ENCODE results near the gene APMAP. TPM values are rescaled to one million over a fixed set of nuclear protein-coding genes. Genes with fewer than 3 reads are reported as not detected.
"Not testable (repeated sequence)": the region's sequence is repeated elsewhere in the genome, so short reads cannot be mapped to it uniquely, and the experiment has no call there.

Gene APMAP
- polyA plus RNA-seq, 1 of the 3 experiments (the other 2 are of a cell fraction), result 107 TPM

DNA sequence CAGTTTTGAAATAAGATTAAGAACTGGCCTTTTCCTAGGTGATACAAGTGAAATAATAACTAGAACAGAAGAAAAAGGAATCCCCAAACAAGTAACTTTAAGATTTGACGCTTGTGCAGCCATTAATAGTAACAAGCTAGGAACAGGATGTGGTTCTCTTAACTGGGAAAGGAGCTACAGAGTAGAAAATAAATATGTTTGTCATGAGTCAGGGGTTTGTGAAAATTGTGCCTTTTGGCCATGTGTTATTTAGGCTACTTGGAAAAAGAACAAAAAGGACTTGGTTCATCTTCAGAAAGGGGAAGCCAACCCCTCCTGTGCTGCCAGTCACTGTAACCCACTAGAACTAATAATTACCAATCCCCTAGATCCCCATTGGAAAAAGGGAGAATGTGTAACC lies 60.7 kb downstream of the APMAP start:
- H3K4me1 ChIP-seq (ENCODE audit: control insufficient read depth in 1 of 2, insufficient read depth in 2 of 2, low read depth in 1 of 2, low read length in 1 of 2); H4K20me1 ChIP-seq (ENCODE audit: insufficient read depth); H3K4me2 ChIP-seq; H3K79me2 ChIP-seq (ENCODE audit: insufficient read depth); H3K9me2 ChIP-seq; POLR2A ChIA-PET; H3F3A ChIP-seq (replicated peaks; ENCODE audit: insufficient read depth); H3K9me3 ChIP-seq; H3K27ac ChIP-seq (ENCODE audit: low read depth in 2 of 2, low read length in 1 of 2); H3K9ac ChIP-seq; H3K27me3 ChIP-seq (ENCODE audit: insufficient read depth); DNase-seq; H3K4me3 ChIP-seq (ENCODE audit: low read depth in 2 of 2, low read length in 1 of 2); H3K36me3 ChIP-seq (replicated peaks in 1 of 2; ENCODE audit: control insufficient read depth in 1 of 2, insufficient read depth in 2 of 2, low read length in 1 of 2): not testable (repeated sequence)
- WGBS (ENCODE audit: low lambda C conversion rate), result 47% methylated on average over 1 of the region's 1 CpG
- CTCF ChIA-PET, result interaction anchor here (0.6 to 3.0 kb wide), 4 partner anchors 12 to 22 kb away, joined by 3 to 13 read pairs (median 3); no protein-coding TSS in a partner anchor
- H2AFZ ChIP-seq (ENCODE audit: low read depth), result peak overlapping the region; percentile 17; the same call in 1 of the 2 replicates

DNA sequence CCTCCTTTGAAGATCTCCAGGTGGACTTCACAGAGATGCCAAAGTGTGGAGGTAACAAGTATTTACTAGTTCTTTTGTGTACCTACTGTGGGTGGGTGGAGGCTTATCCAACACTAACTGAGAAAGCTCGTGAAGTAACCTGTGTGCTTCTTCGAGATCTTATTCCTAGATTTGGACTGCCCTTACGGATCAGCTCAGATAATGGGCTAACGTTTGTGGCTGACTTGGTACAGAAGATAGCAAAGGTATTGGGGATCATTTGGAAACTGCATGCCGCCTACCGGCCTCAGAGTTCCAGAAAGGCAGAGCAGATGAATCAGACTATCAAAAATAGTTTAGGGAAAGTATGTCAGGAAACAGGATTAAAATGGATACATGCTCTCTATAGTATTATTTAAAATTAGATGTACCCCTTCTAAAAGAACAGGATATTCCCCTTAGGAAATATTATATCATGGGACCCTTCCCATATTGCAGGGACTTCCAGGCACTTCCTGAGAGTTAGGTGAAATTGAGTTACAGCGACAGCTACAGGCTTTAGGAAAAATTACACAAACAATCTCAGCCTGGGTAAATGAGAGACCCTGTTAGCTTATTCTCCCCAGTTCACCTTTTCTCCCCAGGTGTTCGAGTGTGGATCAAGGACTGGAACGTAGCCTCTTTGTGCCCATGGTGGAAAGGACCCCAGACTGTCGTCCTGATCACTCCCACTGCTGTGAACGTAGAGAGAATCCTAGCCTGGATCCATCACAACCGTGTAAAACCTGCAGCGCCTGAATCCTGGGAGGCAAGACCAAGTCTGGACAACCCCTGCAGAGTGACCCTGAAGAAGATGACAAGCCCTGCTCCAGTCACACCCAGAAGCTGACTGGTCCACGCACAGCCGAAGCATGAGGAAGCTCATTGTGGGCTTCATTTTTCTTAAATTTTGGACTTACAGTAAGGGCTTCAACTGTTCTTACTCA lies 61.5 kb downstream of the APMAP start:
- H3K27me3 ChIP-seq (ENCODE audit: insufficient read depth); H4K20me1 ChIP-seq (ENCODE audit: insufficient read depth); H3K9ac ChIP-seq; H3K9me2 ChIP-seq; H3K4me3 ChIP-seq (ENCODE audit: low read depth in 2 of 2, low read length in 1 of 2); H3K36me3 ChIP-seq (replicated peaks in 1 of 2; ENCODE audit: control insufficient read depth in 1 of 2, insufficient read depth in 2 of 2, low read length in 1 of 2); DNase-seq; POLR2A ChIA-PET; H3K4me1 ChIP-seq (ENCODE audit: control insufficient read depth in 1 of 2, insufficient read depth in 2 of 2, low read depth in 1 of 2, low read length in 1 of 2); H3K79me2 ChIP-seq (ENCODE audit: insufficient read depth); H3K4me2 ChIP-seq; H3K27ac ChIP-seq (ENCODE audit: low read depth in 2 of 2, low read length in 1 of 2); H3F3A ChIP-seq (replicated peaks; ENCODE audit: insufficient read depth); H3K9me3 ChIP-seq: not testable (repeated sequence)
- CTCF ChIA-PET, result interaction anchor here (0.6 to 3.0 kb wide), 9 partner anchors 11 to 149 kb away, joined by 3 to 13 read pairs (median 3); no protein-coding TSS in a partner anchor
- TF ChIP-seq, protein P1, sequence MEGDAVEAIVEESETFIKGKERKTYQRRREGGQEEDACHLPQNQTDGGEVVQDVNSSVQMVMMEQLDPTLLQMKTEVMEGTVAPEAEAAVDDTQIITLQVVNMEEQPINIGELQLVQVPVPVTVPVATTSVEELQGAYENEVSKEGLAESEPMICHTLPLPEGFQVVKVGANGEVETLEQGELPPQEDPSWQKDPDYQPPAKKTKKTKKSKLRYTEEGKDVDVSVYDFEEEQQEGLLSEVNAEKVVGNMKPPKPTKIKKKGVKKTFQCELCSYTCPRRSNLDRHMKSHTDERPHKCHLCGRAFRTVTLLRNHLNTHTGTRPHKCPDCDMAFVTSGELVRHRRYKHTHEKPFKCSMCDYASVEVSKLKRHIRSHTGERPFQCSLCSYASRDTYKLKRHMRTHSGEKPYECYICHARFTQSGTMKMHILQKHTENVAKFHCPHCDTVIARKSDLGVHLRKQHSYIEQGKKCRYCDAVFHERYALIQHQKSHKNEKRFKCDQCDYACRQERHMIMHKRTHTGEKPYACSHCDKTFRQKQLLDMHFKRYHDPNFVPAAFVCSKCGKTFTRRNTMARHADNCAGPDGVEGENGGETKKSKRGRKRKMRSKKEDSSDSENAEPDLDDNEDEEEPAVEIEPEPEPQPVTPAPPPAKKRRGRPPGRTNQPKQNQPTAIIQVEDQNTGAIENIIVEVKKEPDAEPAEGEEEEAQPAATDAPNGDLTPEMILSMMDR (IDR thresholded peaks at IDR 0.05), result peak; percentile 61
- 45% methylated on average over 14 of the region's 15 CpGs for WGBS (ENCODE audit: low lambda C conversion rate)
- H2AFZ ChIP-seq (ENCODE audit: low read depth), result peak overlapping the region; percentile 17; the same call in 1 of the 2 replicates

DNA sequence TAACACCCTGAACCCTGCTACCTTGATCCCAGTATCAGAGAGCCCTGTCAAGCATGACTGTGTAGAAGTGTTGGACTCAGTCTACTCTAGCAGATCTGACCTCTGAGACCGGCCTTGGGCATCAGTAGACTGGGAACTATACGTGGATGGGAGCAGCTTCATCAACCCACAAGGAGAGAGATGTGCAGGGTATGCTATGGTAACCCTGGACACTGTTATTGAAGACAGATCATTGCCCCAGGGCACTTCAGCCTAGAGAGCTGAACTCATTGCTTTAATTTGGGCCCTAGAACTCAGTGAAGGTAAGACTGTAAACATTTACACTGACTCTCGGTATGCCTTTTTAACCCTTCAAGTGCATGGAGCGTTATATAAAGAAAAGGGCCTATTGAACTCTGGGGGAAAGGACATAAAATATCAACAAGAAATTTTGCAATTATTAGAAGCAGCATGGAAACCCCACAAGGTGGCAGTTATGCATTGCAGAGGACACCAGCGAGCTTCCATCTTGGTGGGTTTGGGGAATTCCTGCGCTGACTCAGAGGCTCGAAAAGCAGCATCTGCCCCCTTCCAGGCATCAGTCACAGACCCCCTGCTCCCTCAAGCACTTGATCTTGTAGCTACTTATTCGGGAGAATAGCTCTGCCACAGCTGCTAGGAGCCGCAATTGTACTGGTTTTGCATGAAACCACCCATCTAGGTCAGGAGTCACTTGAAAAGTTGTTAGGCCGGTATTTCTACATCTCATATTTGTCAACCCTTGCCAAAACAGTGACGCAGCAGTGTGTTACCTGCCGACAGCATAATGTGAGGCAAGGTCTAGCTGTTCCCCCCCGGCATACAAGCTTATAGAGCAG lies 62.5 kb downstream of the APMAP start:
- not testable (repeated sequence) for H3K9ac ChIP-seq; H4K20me1 ChIP-seq (ENCODE audit: insufficient read depth)

DNA sequence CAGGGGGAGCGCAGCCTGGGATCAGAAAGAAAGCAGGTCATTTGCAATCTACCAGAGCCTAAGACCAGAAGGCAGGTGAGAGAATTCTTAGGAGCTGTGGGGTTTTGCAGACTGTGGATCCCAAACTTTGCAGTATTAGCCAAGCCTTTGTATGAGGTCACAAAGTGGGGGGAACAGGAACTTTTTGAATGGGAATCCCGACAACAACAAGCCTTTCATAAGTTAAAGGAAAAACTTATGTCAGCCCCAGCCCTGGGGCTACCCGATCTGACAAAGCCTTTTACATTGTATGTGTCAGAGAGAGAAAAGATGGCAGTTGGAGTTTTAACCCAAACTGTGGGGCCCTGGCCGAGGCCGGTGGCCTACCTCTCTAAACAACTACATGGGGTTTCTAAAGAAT lies 63.3 kb downstream of the APMAP start:
- WGBS (ENCODE audit: low lambda C conversion rate), result 12% methylated on average over 5 of the region's 5 CpGs
- H3F3A ChIP-seq (replicated peaks; ENCODE audit: insufficient read depth); POLR2A ChIA-PET; H3K9me3 ChIP-seq; H2AFZ ChIP-seq (ENCODE audit: low read depth); H3K4me2 ChIP-seq; H3K27me3 ChIP-seq (ENCODE audit: insufficient read depth); H3K9ac ChIP-seq; H3K4me1 ChIP-seq (ENCODE audit: control insufficient read depth in 1 of 2, insufficient read depth in 2 of 2, low read depth in 1 of 2, low read length in 1 of 2); H3K9me2 ChIP-seq; H3K4me3 ChIP-seq (ENCODE audit: low read depth in 2 of 2, low read length in 1 of 2); H4K20me1 ChIP-seq (ENCODE audit: insufficient read depth); H3K27ac ChIP-seq (ENCODE audit: low read depth in 2 of 2, low read length in 1 of 2); DNase-seq; H3K79me2 ChIP-seq (ENCODE audit: insufficient read depth); H3K36me3 ChIP-seq (replicated peaks in 1 of 2; ENCODE audit: control insufficient read depth in 1 of 2, insufficient read depth in 2 of 2, low read length in 1 of 2): not testable (repeated sequence)
- CTCF ChIA-PET, result interaction anchor here (2.4 kb wide), 1 partner anchor 11 kb away, joined by 11 read pairs; no protein-coding TSS in a partner anchor

More for the DNA sequence above, 62.5 kb downstream of the APMAP start:
- H3K27ac ChIP-seq (ENCODE audit: low read depth in 2 of 2, low read length in 1 of 2); DNase-seq; H3F3A ChIP-seq (replicated peaks; ENCODE audit: insufficient read depth); H3K9me3 ChIP-seq; POLR2A ChIA-PET; H3K4me1 ChIP-seq (ENCODE audit: control insufficient read depth in 1 of 2, insufficient read depth in 2 of 2, low read depth in 1 of 2, low read length in 1 of 2); H3K4me3 ChIP-seq (ENCODE audit: low read depth in 2 of 2, low read length in 1 of 2); H3K79me2 ChIP-seq (ENCODE audit: insufficient read depth); H3K27me3 ChIP-seq (ENCODE audit: insufficient read depth); H3K36me3 ChIP-seq (replicated peaks in 1 of 2; ENCODE audit: control insufficient read depth in 1 of 2, insufficient read depth in 2 of 2, low read length in 1 of 2); H3K9me2 ChIP-seq; H3K4me2 ChIP-seq; H2AFZ ChIP-seq (ENCODE audit: low read depth): not testable (repeated sequence)
- CTCF ChIA-PET, result interaction anchor here (0.6 to 3.0 kb wide), 7 partner anchors 12 to 148 kb away, joined by 3 to 13 read pairs (median 4); no protein-coding TSS in a partner anchor
- WGBS (ENCODE audit: low lambda C conversion rate), result 33% methylated on average over 9 of the region's 13 CpGs

DNA sequence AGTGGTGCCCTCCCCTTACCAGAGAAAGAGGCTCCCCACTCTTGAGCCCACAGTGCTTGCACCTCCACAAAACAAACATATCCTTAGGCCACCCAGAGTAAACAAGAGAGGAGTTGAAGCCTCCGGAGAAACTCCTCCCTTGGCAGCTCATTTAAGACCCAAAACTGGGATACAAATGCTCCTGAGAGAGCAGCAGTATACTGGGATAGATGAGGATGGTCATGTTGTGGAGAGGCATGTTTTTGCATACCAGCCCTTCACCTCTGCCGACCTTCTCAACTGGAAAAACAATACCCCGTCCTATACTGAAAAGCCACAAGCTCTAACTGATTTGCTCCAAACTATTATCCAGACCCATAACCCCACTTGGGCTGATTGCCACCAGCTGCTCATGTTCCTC lies 71.8 kb downstream of the APMAP start:
- DNase-seq; H3K36me3 ChIP-seq (replicated peaks in 1 of 2; ENCODE audit: control insufficient read depth in 1 of 2, insufficient read depth in 2 of 2, low read length in 1 of 2); H3K9me3 ChIP-seq; H3K4me1 ChIP-seq (ENCODE audit: control insufficient read depth in 1 of 2, insufficient read depth in 2 of 2, low read depth in 1 of 2, low read length in 1 of 2); H3K27me3 ChIP-seq (ENCODE audit: insufficient read depth); H3F3A ChIP-seq (replicated peaks; ENCODE audit: insufficient read depth); H3K9me2 ChIP-seq; H3K9ac ChIP-seq; POLR2A ChIA-PET; H3K79me2 ChIP-seq (ENCODE audit: insufficient read depth); H2AFZ ChIP-seq (ENCODE audit: low read depth); H3K4me3 ChIP-seq (ENCODE audit: low read depth in 2 of 2, low read length in 1 of 2); H3K4me2 ChIP-seq; H4K20me1 ChIP-seq (ENCODE audit: insufficient read depth); H3K27ac ChIP-seq (ENCODE audit: low read depth in 2 of 2, low read length in 1 of 2): not testable (repeated sequence)
- WGBS (ENCODE audit: low lambda C conversion rate), result 37% methylated on average over 3 of the region's 3 CpGs
- CTCF ChIA-PET, result interaction anchor here (1.0 to 1.8 kb wide), 2 partner anchors 760 to 983 kb away, joined by 3 to 7 read pairs; no protein-coding TSS in a partner anchor
